A673 (cell line): Measurements from ENCODE around the gene CDKN1A. TPM values are rescaled to one million over a fixed set of nuclear protein-coding genes. Genes with fewer than 3 reads are reported as not detected.
A peak's percentile ranks its signal among the peaks of the same experiment; 100 is the strongest.

ENCODE experiments used
- Bru-seq: library from RNA; stranded (reverse); fragments of 400-500 nt; gene quantifications from one replicate; lab custom pipeline; 2021; lab: Mats Ljungman, UMichigan
- BruChase-seq, 2 experiments: library from RNA; stranded (reverse); fragments of 400-500 nt; gene quantifications; one replicate each; lab custom pipeline; 2021; lab: Mats Ljungman, UMichigan
- BruUV-seq: library from RNA; stranded (reverse); fragments of 400-500 nt; replicated peaks from 2 replicates; lab custom pipeline; 2021; lab: Mats Ljungman, UMichigan
- CTCF ChIA-PET: fragments of 300-600 bp; sonication (Branson Sonifier 250); formaldehyde crosslinking; loops from one replicate; lab custom pipeline; 2022; ENCODE audit warnings: antibody characterized with exemption; lab: Charles Lee
- POLR2A ChIA-PET: fragments of 300-600 bp; sonication (Branson Sonifier 250); formaldehyde crosslinking; loops from one replicate; lab custom pipeline; 2022; ENCODE audit warnings: antibody characterized with exemption; ENCODE audit not compliant: low non-redundant PET; lab: Charles Lee
- DNase-seq: peaks from one replicate; pipeline ENCODE4 v3.0.0-alpha.2; 2015; ENCODE audit warnings: low spot score
- H3K27ac ChIP-seq: fragments of 200-600 bp; sonication (generic); 2 replicates; pipeline ENCODE4 v1.5.1; 2016; ENCODE audit warnings: mixed run types, low read depth, mild to moderate bottlenecking, mixed read lengths, antibody characterized with exemption, low read length; ENCODE audit not compliant: poor library complexity, severe bottlenecking
- H3K27me3 ChIP-seq: fragments of 200-600 bp; sonication (generic); replicated peaks from 2 replicates; pipeline ENCODE4 v1.6.1; 2017; ENCODE audit warnings: mixed run types, low read depth, mild to moderate bottlenecking, mixed read lengths, antibody characterized with exemption, low read length; ENCODE audit not compliant: insufficient read depth, poor library complexity
- H3K36me3 ChIP-seq: fragments of 200-600 bp; sonication (generic); 2 replicates; pipeline ENCODE4 v1.6.1; 2016; ENCODE audit warnings: mixed run types, mild to moderate bottlenecking, mixed read lengths, antibody characterized with exemption, low read length; ENCODE audit not compliant: insufficient read depth, poor library complexity, severe bottlenecking
- H3K4me1 ChIP-seq: fragments of 200-600 bp; sonication (generic); 2 replicates; pipeline ENCODE4 v1.6.1; 2017; ENCODE audit warnings: mixed run types, mild to moderate bottlenecking, mixed read lengths, antibody characterized with exemption, low read length; ENCODE audit not compliant: insufficient read depth, poor library complexity, severe bottlenecking
- H3K4me3 ChIP-seq: fragments of 200-600 bp; sonication (generic); 2 replicates; pipeline ENCODE4 v1.5.1; 2016; ENCODE audit warnings: low read depth, mixed run types, mild to moderate bottlenecking, mixed read lengths, low read length; ENCODE audit not compliant: poor library complexity, severe bottlenecking
- H3K9me3 ChIP-seq: fragments of 200-600 bp; sonication (generic); 2 replicates; pipeline ENCODE4 v1.6.1; 2016; ENCODE audit warnings: mixed run types, low read depth, mild to moderate bottlenecking, mixed read lengths, antibody characterized with exemption, low read length; ENCODE audit not compliant: poor library complexity, severe bottlenecking
- CTCF ChIP-seq: fragments of 300-800, 200-600 bp; sonication (generic); conservative IDR thresholded peaks from 2 replicates; pipeline ENCODE4 v1.5.1; 2017; ENCODE audit warnings: low read depth, mild to moderate bottlenecking, antibody characterized with exemption, low read length, moderate library complexity, mixed read lengths
- EZH2 ChIP-seq: fragments of 200-600 bp; sonication (generic); IDR thresholded peaks from 2 replicates; pipeline ENCODE4 v1.6.1; 2017; ENCODE audit warnings: borderline replicate concordance, low read depth, mild to moderate bottlenecking, mixed read lengths, antibody characterized with exemption, low read length; ENCODE audit not compliant: poor library complexity, severe bottlenecking
- intact Hi-C: fragments of 100-400 bp; cut with micrococcal nuclease; formaldehyde crosslinking; loops from one replicate; pipeline ENCODE4 v1.10.0; 2022; ENCODE audit not compliant: unreplicated experiment
- long read RNA-seq: library from polyadenylated mRNA; stranded (forward); transcript quantifications from one replicate; pipeline ENCODE4 v2.0.0, GENCODE V29; 2022
- total RNA-seq: library from RNA; stranded (reverse); gene quantifications from 2 replicates; pipeline ENCODE4 v1.2.3, GENCODE V29; 2021

Gene CDKN1A
- 30.4 and 33.6 TPM in 2 replicates for total RNA-seq
- Bru-seq, nascent RNA = percentile 51 among the genes with signal in this experiment
- BruChase-seq, experiment 1, labeled RNA remaining after a 2-hour chase = percentile 60 among the genes with signal in this experiment
- BruChase-seq, experiment 2, labeled RNA remaining after a 6-hour chase = percentile 71 among the genes with signal in this experiment
- long read RNA-seq, transcript CDKN1A-201 (3 exons, 2,180 nt) = major isoform, 117 of 143 reads
- long read RNA-seq, partial matches to known transcripts = 14 of 143 reads
- long read RNA-seq, other reads (novel, unspliced or antisense) = 8 of 143 reads

GRCh38 chr6:36678488-36679042, at the start of gene CDKN1A:
Gene CDKN1A, plus strand, starts transcription at chr6:36678714. Its CDS starts 5,388 bp downstream, at chr6:36684102.
- POLR2A ChIA-PET = interaction anchor here (0.6 kb wide), 1 partner anchor 11 kb away, joined by 3 read pairs; no protein-coding TSS in a partner anchor
- H3K36me3 ChIP-seq = no peaks in the 10 kb centered on the region

DNA sequence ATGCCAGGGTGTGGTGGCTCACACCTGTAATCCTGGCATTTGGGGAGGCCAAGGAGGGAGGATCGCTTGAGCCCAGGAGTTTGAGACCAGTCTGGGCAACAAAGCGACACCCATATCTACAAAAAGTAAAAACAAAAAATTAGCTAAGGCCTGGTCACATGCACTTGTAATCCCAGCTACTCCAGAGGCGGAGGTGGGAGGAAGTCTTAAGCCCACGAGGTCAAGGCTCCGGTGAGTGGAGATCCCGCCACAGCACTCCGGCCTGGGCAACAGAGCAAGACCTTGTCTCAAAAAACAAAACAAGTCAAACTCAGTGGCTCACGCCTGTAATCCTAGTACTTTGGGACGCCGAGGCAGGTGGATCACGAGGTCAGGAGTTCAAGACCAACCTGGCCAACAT, 48.7 kb upstream of the CDKN1A start:
- DNase-seq = no peak
- POLR2A ChIA-PET = no interaction called here
- Histone ChIP-seq H3K4me3 (no peak overlapping the region), H3K36me3 (no peaks in the 10 kb centered on the region), H3K27ac (no peak overlapping the region), H3K9me3 (no peaks in the 10 kb centered on the region), H3K27me3 (no peaks in the 10 kb centered on the region), H3K4me1 (no peaks in the 10 kb centered on the region)
- no peak for TF ChIP-seq EZH2
- TF ChIP-seq CTCF = no peak
- BruUV-seq = no TSS peak
- intact Hi-C loops = no loop called here
- CTCF ChIA-PET = no interaction called here

More at GRCh38 chr6:36678488-36679042, at the start of gene CDKN1A:
- BruUV-seq = no TSS peak
- peak within 1 kb of the TSS; percentile 70 for H3K27ac ChIP-seq
- H3K9me3 ChIP-seq = no peaks in the 10 kb centered on the region
- DNase-seq = peak; percentile 92
- peak within 1 kb of the TSS; percentile 72 for H3K4me3 ChIP-seq
- CTCF ChIA-PET = interaction anchor here (0.5 to 0.9 kb wide), 3 partner anchors 13 to 513 kb away, joined by 3 to 7 read pairs (median 3); no protein-coding TSS in a partner anchor
- TF ChIP-seq CTCF (no peak), EZH2 (no peak)
- H3K27me3 ChIP-seq = no peaks in the 10 kb centered on the region
- intact Hi-C loops = no loop called here
- peaks cover 28% of the 10 kb centered on the region for H3K4me1 ChIP-seq

- H3K4me3 ChIP-seq = no peak overlapping the region
- H3K36me3 ChIP-seq = no peaks in the 10 kb centered on the region
- DNase-seq = no peak
- no peaks in the 10 kb centered on the region for H3K27me3 ChIP-seq
- ChIA-PET POLR2A (no interaction called here), CTCF (no interaction called here)
- BruUV-seq = no TSS peak
- intact Hi-C loops = no loop called here
- H3K9me3 ChIP-seq = no peaks in the 10 kb centered on the region
- no peak overlapping the region for H3K27ac ChIP-seq
- TF ChIP-seq CTCF (no peak), EZH2 (no peak)
- no peaks in the 10 kb centered on the region for H3K4me1 ChIP-seq
These were observed 47.0 kb upstream of the CDKN1A start for GRCh38 chr6:36631326-36632011.
